Common myeloid progenitor, CD34-positive (primary cell): ENCODE measurements around the gene ANKRD7.

Source experiments
- CTCF ChIA-PET: fragments of 350-600 bp; sonication (Branson Sonifier 250); formaldehyde crosslinking; loops from one replicate; lab custom pipeline; 2021; ENCODE audit warnings: antibody characterized with exemption; lab: Charles Lee
- POLR2A ChIA-PET: fragments of 350-600 bp; sonication (Branson Sonifier 250); formaldehyde crosslinking; loops from one replicate; lab custom pipeline; 2021; ENCODE audit warnings: antibody characterized with exemption; lab: Charles Lee
- DNase-seq, 3 donors: peaks; one replicate each; pipeline versions ENCODE4 v3.0.0 to v3.0.0-alpha.2; 2013
- H3K27ac ChIP-seq, 2 experiments: 1 replicate in 1 of 2; 2 replicates in 1 of 2; pipeline ENCODE4 v1.7.0; 2013; ENCODE audit warnings: inconsistent platforms in 2 of 2, low read length in 2 of 2, mild to moderate bottlenecking in 2 of 2, low read depth in 1 of 2, moderate library complexity in 1 of 2; ENCODE audit not compliant: severe bottlenecking in 2 of 2, insufficient read depth in 1 of 2, poor library complexity in 1 of 2
- H3K27me3 ChIP-seq, 5 experiments: replicated peaks in 2 of 5; 1 replicate in 3 of 5; 2 replicates in 2 of 5; pipeline versions ENCODE4 v1.6.1 to v1.7.0; 2013; ENCODE audit warnings: low read length in 4 of 5, mild to moderate bottlenecking in 2 of 5, moderate library complexity in 2 of 5, inconsistent platforms in 1 of 5; ENCODE audit not compliant: insufficient read depth in 5 of 5, control insufficient read depth in 4 of 5
- H3K36me3 ChIP-seq, 4 experiments: 1 replicate in 2 of 4; 2 replicates in 2 of 4; pipeline versions ENCODE4 v1.6.1 to v1.7.0; 2013; ENCODE audit warnings: low read length in 3 of 4, control low read depth in 1 of 4, mild to moderate bottlenecking in 1 of 4; ENCODE audit not compliant: control insufficient read depth in 4 of 4, insufficient read depth in 4 of 4
- H3K4me1 ChIP-seq, 4 experiments: 1 replicate in 3 of 4; 2 replicates in 1 of 4; pipeline versions ENCODE4 v1.6.1 to v1.7.1; 2013; ENCODE audit warnings: low read length in 3 of 4, mild to moderate bottlenecking in 3 of 4, control low read depth in 1 of 4, inconsistent platforms in 1 of 4, moderate library complexity in 1 of 4; ENCODE audit not compliant: control insufficient read depth in 4 of 4, insufficient read depth in 4 of 4; ENCODE audit errors: control extremely low read depth in 1 of 4
- H3K4me3 ChIP-seq, 7 experiments: 1 replicate in 4 of 7; 2 replicates in 3 of 7; pipeline versions ENCODE4 v1.5.1 to v1.7.0; 2013; ENCODE audit warnings: mild to moderate bottlenecking in 7 of 7, low read length in 6 of 7, moderate library complexity in 6 of 7, inconsistent platforms in 2 of 7, low read depth in 2 of 7, control low read depth in 1 of 7; ENCODE audit not compliant: insufficient read depth in 4 of 7, control insufficient read depth in 1 of 7; ENCODE audit errors: extremely low read depth in 1 of 7
- H3K9me3 ChIP-seq, 5 experiments: 1 replicate in 4 of 5; 2 replicates in 1 of 5; pipeline versions ENCODE4 v1.6.1 to v1.7.1; 2013; ENCODE audit warnings: low read length in 4 of 5, mild to moderate bottlenecking in 2 of 5, inconsistent platforms in 1 of 5, low read depth in 1 of 5, moderate library complexity in 1 of 5; ENCODE audit not compliant: control insufficient read depth in 4 of 5, insufficient read depth in 2 of 5; ENCODE audit errors: control extremely low read depth in 1 of 5
- WGBS: methylation state at CpG from one replicate; pipeline ENCODE4 v1.1.5; 2013; ENCODE audit not compliant: insufficient coverage; 5-methylcytosine and 5-hydroxymethylcytosine counted together

ANKRD7 gene

GRCh38 chr7:118214051-118214832, 10.3 kb upstream of the ANKRD7 start:
- WGBS = 18% methylated on average over 46 of the region's 49 CpGs
- peak; percentile 89 to 92 (median 89) for DNase-seq
- Histone ChIP-seq H3K36me3 (no peaks in the 10 kb centered on the region), H3K4me3 (peak overlapping the region; percentile 52 to 84 (median 66)), H3K27ac (no peak overlapping the region), H3K27me3 (no peaks in the 10 kb centered on the region), H3K4me1 (peaks cover 0 to 12% (median 9%) of the 10 kb centered on the region in 4 experiments), H3K9me3 (no peaks in the 10 kb centered on the region)
- ChIA-PET POLR2A (no interaction called here), CTCF (no interaction called here)

- no peak overlapping the region for H3K27ac ChIP-seq
- no peaks in the 10 kb centered on the region for H3K9me3 ChIP-seq
- no peaks in the 10 kb centered on the region for H3K36me3 ChIP-seq
- H3K4me3 ChIP-seq = peak overlapping the region; percentile 52 to 84 (median 66)
- no peak for DNase-seq
- ChIA-PET POLR2A (no interaction called here), CTCF (interaction anchor here (1.2 kb wide), 1 partner anchor 21 kb away, joined by 3 read pairs; no protein-coding TSS in a partner anchor)
- H3K27me3 ChIP-seq = no peaks in the 10 kb centered on the region
- peaks cover 0 to 12% (median 9%) of the 10 kb centered on the region in 4 experiments for H3K4me1 ChIP-seq
- WGBS = 100% methylated on average over 1 of the region's 3 CpGs
These were observed 9.7 kb upstream of the ANKRD7 start for GRCh38 chr7:118214833-118215182.

- no peak for DNase-seq
These were observed 7.3 kb upstream of the ANKRD7 start for GRCh38 chr7:118217210-118217619.

GRCh38 chr7:118218413-118219156, 5.9 kb upstream of the ANKRD7 start:
- ChIA-PET POLR2A (interaction anchor here (0.6 kb wide), 1 partner anchor 9 kb away, joined by 3 read pairs; no protein-coding TSS in a partner anchor), CTCF (no interaction called here)
- H3K36me3 ChIP-seq = no peaks in the 10 kb centered on the region
- no peaks in the 10 kb centered on the region for H3K9me3 ChIP-seq
- 90% methylated on average over 5 of the region's 8 CpGs for WGBS
- H3K27me3 ChIP-seq = no peaks in the 10 kb centered on the region
- H3K4me3 ChIP-seq = no peak overlapping the region
- H3K27ac ChIP-seq = no peak overlapping the region
- DNase-seq = no peak
- H3K4me1 ChIP-seq = peaks cover 0 to 12% (median 9%) of the 10 kb centered on the region in 4 experiments

More at GRCh38 chr7:118217210-118217619, 7.3 kb upstream of the ANKRD7 start:
- no peaks in the 10 kb centered on the region for H3K27me3 ChIP-seq
- peaks cover 0 to 12% (median 9%) of the 10 kb centered on the region in 4 experiments for H3K4me1 ChIP-seq
- ChIA-PET POLR2A (no interaction called here), CTCF (no interaction called here)
- no CpG with 5 or more reads among the region's 1 CpG for WGBS
- no peak overlapping the region for H3K27ac ChIP-seq
- no peaks in the 10 kb centered on the region for H3K36me3 ChIP-seq
- H3K4me3 ChIP-seq = no peak overlapping the region
- H3K9me3 ChIP-seq = no peaks in the 10 kb centered on the region

GRCh38 chr7:118219157-118219512, 5.4 kb upstream of the ANKRD7 start:
- ChIA-PET POLR2A (interaction anchor here (0.6 kb wide), 1 partner anchor 8 kb away, joined by 3 read pairs; no protein-coding TSS in a partner anchor), CTCF (no interaction called here)
- Histone ChIP-seq H3K9me3 (no peaks in the 10 kb centered on the region), H3K36me3 (no peaks in the 10 kb centered on the region), H3K4me1 (peaks cover 0 to 9% (median 5%) of the 10 kb centered on the region in 4 experiments), H3K4me3 (no peak overlapping the region), H3K27me3 (no peaks in the 10 kb centered on the region), H3K27ac (no peak overlapping the region)
- no peak for DNase-seq
- WGBS = 100% methylated on average over 2 of the region's 3 CpGs

DNA sequence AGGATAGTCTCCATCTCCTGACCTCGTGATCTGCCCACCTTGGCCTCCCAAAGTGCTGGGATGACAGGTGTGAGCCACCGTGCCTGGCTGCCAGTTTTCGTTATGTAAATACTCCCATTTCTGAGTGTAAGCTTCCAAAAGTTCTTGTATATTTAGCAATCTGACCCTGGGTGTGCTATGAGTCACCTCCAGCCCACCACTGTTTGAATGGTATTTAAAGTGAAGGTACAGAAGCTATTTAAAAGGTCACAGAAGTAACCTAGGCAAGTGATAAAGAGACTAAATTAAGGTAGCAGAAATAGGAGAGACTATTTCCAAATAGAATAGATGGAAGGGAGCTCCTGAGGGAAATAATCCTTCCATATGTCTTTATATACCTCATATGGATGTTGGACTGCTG, 3.9 kb upstream of the ANKRD7 start:
- H3K4me3 ChIP-seq = no peak overlapping the region
- WGBS = 62% methylated on average over 3 of the region's 3 CpGs
- no peaks in the 10 kb centered on the region for H3K9me3 ChIP-seq
- no peak overlapping the region for H3K27ac ChIP-seq
- no peak for DNase-seq
- no peaks in the 10 kb centered on the region for H3K27me3 ChIP-seq
- CTCF ChIA-PET = interaction anchor here (1.1 kb wide), 1 partner anchor 21 kb away, joined by 3 read pairs; no protein-coding TSS in a partner anchor
- POLR2A ChIA-PET = no interaction called here
- no peaks in the 10 kb centered on the region for H3K36me3 ChIP-seq
- no peaks in the 10 kb centered on the region for H3K4me1 ChIP-seq

DNA sequence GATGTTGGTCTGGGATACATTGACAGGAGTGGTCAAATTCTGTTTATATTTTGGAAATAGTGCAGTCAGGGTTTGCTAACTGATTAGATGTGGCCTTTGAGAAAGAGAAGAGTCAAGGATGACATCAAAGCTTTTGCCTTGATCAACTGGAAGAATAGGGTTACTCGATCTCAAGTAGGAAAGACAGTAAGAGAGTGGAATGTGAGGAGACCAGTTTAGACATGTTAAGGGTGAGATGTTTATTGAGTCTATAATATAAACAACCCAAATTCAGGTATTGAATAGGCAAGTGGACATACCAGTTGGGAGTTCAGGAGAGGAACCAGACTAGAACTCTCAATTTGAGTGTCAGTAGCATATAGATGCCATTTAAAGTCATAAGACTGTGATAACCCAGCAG, 1.9 kb upstream of the ANKRD7 start:
- no peaks in the 10 kb centered on the region for H3K27me3 ChIP-seq
- 86% methylated on average over 1 of the region's 1 CpG for WGBS
- no peak overlapping the region for H3K27ac ChIP-seq
- POLR2A ChIA-PET = no interaction called here
- H3K4me1 ChIP-seq = no peaks in the 10 kb centered on the region
- no peaks in the 10 kb centered on the region for H3K9me3 ChIP-seq
- no peak overlapping the region for H3K4me3 ChIP-seq
- no peaks in the 10 kb centered on the region for H3K36me3 ChIP-seq
- CTCF ChIA-PET = interaction anchor here (1.0 kb wide), 1 partner anchor 8 kb away, joined by 3 read pairs; no protein-coding TSS in a partner anchor
- no peak for DNase-seq
